H9 (cell line): Measurements from ENCODE around the gene CEP89. TPM values are rescaled to one million over a fixed set of nuclear protein-coding genes. Genes with fewer than 3 reads are reported as not detected.
A peak's percentile ranks its signal among the peaks of the same experiment; 100 is the strongest.

ENCODE experiments used
- DNase-seq: peaks from one replicate; pipeline ENCODE4 v3.0.0-alpha.2; 2017
- H2AFZ ChIP-seq: one replicate; pipeline ENCODE4 v1.6.1; 2013; ENCODE audit warnings: mild to moderate bottlenecking, low read length, control low read depth, moderate library complexity
- H2AK5ac ChIP-seq: 2 replicates; pipeline ENCODE4 v1.6.1; 2013; ENCODE audit warnings: low read length, control low read depth, mixed read lengths; ENCODE audit not compliant: insufficient read length
- H2BK120ac ChIP-seq: one replicate; pipeline ENCODE4 v1.6.1; 2013; ENCODE audit warnings: low read depth, mild to moderate bottlenecking, low read length, control low read depth, inconsistent platforms; ENCODE audit not compliant: poor library complexity, severe bottlenecking
- H2BK12ac ChIP-seq: 2 replicates; pipeline ENCODE4 v1.6.1; 2013; ENCODE audit warnings: low read length, control low read depth, mixed read lengths, low read depth; ENCODE audit not compliant: insufficient read length
- H2BK15ac ChIP-seq: 2 replicates; pipeline ENCODE4 v1.6.1; 2013; ENCODE audit warnings: low read depth, low read length, control low read depth
- H2BK20ac ChIP-seq: one replicate; pipeline ENCODE4 v1.6.1; 2013; ENCODE audit warnings: low read depth, mild to moderate bottlenecking, low read length, control low read depth, inconsistent platforms; ENCODE audit not compliant: poor library complexity, severe bottlenecking
- H2BK5ac ChIP-seq: 2 replicates; pipeline ENCODE4 v1.6.1; 2013; ENCODE audit warnings: low read length, control low read depth, mixed read lengths; ENCODE audit not compliant: insufficient read length
- H3K14ac ChIP-seq: 2 replicates; pipeline ENCODE4 v1.6.1; 2013; ENCODE audit warnings: low read length, control low read depth; ENCODE audit not compliant: insufficient read depth
- H3K18ac ChIP-seq: 2 replicates; pipeline ENCODE4 v1.6.1; 2013; ENCODE audit warnings: low read depth, mild to moderate bottlenecking, mixed read lengths, low read length, control low read depth; ENCODE audit not compliant: insufficient read length
- H3K23ac ChIP-seq: 2 replicates; pipeline ENCODE4 v1.6.1; 2013; ENCODE audit warnings: low read length, control low read depth, mixed read lengths, low read depth; ENCODE audit not compliant: insufficient read length
- H3K23me2 ChIP-seq: 2 replicates; pipeline ENCODE4 v1.6.1; 2013; ENCODE audit warnings: low read depth, mild to moderate bottlenecking, mixed read lengths, low read length, control low read depth; ENCODE audit not compliant: insufficient read length, poor library complexity, severe bottlenecking
- H3K27ac ChIP-seq: 2 replicates; pipeline ENCODE4 v1.5.1; 2013; ENCODE audit warnings: low read length, control low read depth, mixed read lengths, low read depth; ENCODE audit not compliant: insufficient read length
- H3K27me3 ChIP-seq: 2 replicates; pipeline ENCODE4 v1.6.1; 2013; ENCODE audit warnings: low read length, control low read depth, inconsistent platforms; ENCODE audit not compliant: insufficient read depth
- H3K4ac ChIP-seq: 2 replicates; pipeline ENCODE4 v1.6.1; 2013; ENCODE audit warnings: low read depth, mild to moderate bottlenecking, control low read depth, inconsistent platforms, low read length, moderate library complexity
- H3K4me1 ChIP-seq: 2 replicates; pipeline ENCODE4 v1.6.1; 2013; ENCODE audit warnings: low read length, control low read depth, inconsistent platforms; ENCODE audit not compliant: insufficient read depth
- H3K4me2 ChIP-seq: 2 replicates; pipeline ENCODE4 v1.6.1; 2013; ENCODE audit warnings: low read length, control low read depth, mixed read lengths; ENCODE audit not compliant: insufficient read length, insufficient read depth
- H3K56ac ChIP-seq: 2 replicates; pipeline ENCODE4 v1.6.1; 2013; ENCODE audit warnings: low read depth, mild to moderate bottlenecking, mixed read lengths, low read length, control low read depth; ENCODE audit not compliant: insufficient read length
- H3K79me1 ChIP-seq: 2 replicates; pipeline ENCODE4 v1.6.1; 2013; ENCODE audit warnings: low read depth, mild to moderate bottlenecking, moderate library complexity, low read length, control low read depth, inconsistent platforms; ENCODE audit not compliant: insufficient read depth, poor library complexity, severe bottlenecking
- H3K79me2 ChIP-seq: 2 replicates; pipeline ENCODE4 v1.6.1; 2013; ENCODE audit warnings: low read length, control low read depth, inconsistent platforms; ENCODE audit not compliant: insufficient read depth
- H3K9ac ChIP-seq: 2 replicates; pipeline ENCODE4 v1.6.1; 2013; ENCODE audit warnings: low read length, control low read depth, mixed read lengths; ENCODE audit not compliant: insufficient read length; ENCODE audit errors: extremely low read depth
- H3K9me3 ChIP-seq: one replicate; pipeline ENCODE4 v1.6.1; 2013; ENCODE audit warnings: low read depth, low read length, inconsistent platforms; ENCODE audit not compliant: control insufficient read depth
- H3T11ph ChIP-seq: one replicate; pipeline ENCODE4 v1.6.1; 2013; ENCODE audit warnings: mild to moderate bottlenecking, low read length, control low read depth, inconsistent platforms
- H4K20me1 ChIP-seq: one replicate; pipeline ENCODE4 v1.6.1; 2013; ENCODE audit not compliant: control insufficient read depth, insufficient read length, insufficient read depth
- H4K5ac ChIP-seq: 2 replicates; pipeline ENCODE4 v1.6.1; 2013; ENCODE audit warnings: low read depth, mild to moderate bottlenecking, mixed read lengths, low read length, control low read depth; ENCODE audit not compliant: insufficient read length
- H4K8ac ChIP-seq: replicated peaks from 2 replicates; pipeline ENCODE4 v1.6.1; 2013; ENCODE audit warnings: low read length, control low read depth, mixed read lengths, low read depth; ENCODE audit not compliant: insufficient read length
- H4K91ac ChIP-seq: 2 replicates; pipeline ENCODE4 v1.6.1; 2013; ENCODE audit warnings: low read depth, mild to moderate bottlenecking, moderate library complexity, mixed read lengths, low read length, control low read depth; ENCODE audit not compliant: insufficient read length
- H3K27ac Mint-ChIP-seq, 3 experiments: 2 replicates in 2 of 3; 3 replicates in 1 of 3; pipeline ENCODE4 v1.8.0; 2020 to 2021; ENCODE audit warnings: mixed read lengths in 3 of 3, mild to moderate bottlenecking in 1 of 3, moderate library complexity in 1 of 3
- H3K27me3 Mint-ChIP-seq: 2 replicates; pipeline ENCODE4 v1.8.0; 2021; ENCODE audit warnings: low read depth, mild to moderate bottlenecking, moderate library complexity, mixed read lengths
- H3K36me3 Mint-ChIP-seq, 3 experiments: 2 replicates in 2 of 3; 3 replicates in 1 of 3; pipeline ENCODE4 v1.8.0; 2020 to 2021; ENCODE audit warnings: low read depth in 3 of 3, mixed read lengths in 3 of 3; ENCODE audit not compliant: insufficient read depth in 1 of 3
- H3K4me1 Mint-ChIP-seq, 2 experiments: 2 replicates each; pipeline ENCODE4 v1.8.0; 2020; ENCODE audit warnings: mixed read lengths in 2 of 2
- H3K4me3 Mint-ChIP-seq, 2 experiments: 2 replicates in 1 of 2; 3 replicates in 1 of 2; pipeline ENCODE4 v1.8.0; 2020 to 2021; ENCODE audit warnings: mild to moderate bottlenecking in 2 of 2, mixed read lengths in 2 of 2, moderate library complexity in 1 of 2
- H3K9me3 Mint-ChIP-seq, 2 experiments: 2 replicates in 1 of 2; 3 replicates in 1 of 2; pipeline ENCODE4 v1.8.0; 2020; ENCODE audit warnings: mild to moderate bottlenecking in 2 of 2, mixed read lengths in 2 of 2, moderate library complexity in 1 of 2
- WGBS: extraction: QIAGEN DNeasy Blood & Tissue Kit; methylation state at CpG from one replicate; pipeline ENCODE4 v1.1.7; 2013; ENCODE audit warnings: missing lambda C conversion rate, low lambda C conversion rate, mixed read lengths; ENCODE audit not compliant: insufficient read length; ENCODE audit errors: extremely low coverage; 5-methylcytosine and 5-hydroxymethylcytosine counted together
- total RNA-seq: library from RNA; stranded (reverse); gene quantifications from 2 replicates; pipeline ENCODE4 v1.2.1, GENCODE V29; 2021
- TF ChIP-seq, protein P1 (sequence below): fragments of 200-600 bp; sonication (generic); conservative IDR thresholded peaks from 3 replicates; pipeline ENCODE4 v1.8.0; 2021; ENCODE audit warnings: antibody characterized with exemption, mild to moderate bottlenecking

Gene CEP89
- total RNA-seq, 1 experiment from 2014 or later: 22.1 TPM

DNA sequence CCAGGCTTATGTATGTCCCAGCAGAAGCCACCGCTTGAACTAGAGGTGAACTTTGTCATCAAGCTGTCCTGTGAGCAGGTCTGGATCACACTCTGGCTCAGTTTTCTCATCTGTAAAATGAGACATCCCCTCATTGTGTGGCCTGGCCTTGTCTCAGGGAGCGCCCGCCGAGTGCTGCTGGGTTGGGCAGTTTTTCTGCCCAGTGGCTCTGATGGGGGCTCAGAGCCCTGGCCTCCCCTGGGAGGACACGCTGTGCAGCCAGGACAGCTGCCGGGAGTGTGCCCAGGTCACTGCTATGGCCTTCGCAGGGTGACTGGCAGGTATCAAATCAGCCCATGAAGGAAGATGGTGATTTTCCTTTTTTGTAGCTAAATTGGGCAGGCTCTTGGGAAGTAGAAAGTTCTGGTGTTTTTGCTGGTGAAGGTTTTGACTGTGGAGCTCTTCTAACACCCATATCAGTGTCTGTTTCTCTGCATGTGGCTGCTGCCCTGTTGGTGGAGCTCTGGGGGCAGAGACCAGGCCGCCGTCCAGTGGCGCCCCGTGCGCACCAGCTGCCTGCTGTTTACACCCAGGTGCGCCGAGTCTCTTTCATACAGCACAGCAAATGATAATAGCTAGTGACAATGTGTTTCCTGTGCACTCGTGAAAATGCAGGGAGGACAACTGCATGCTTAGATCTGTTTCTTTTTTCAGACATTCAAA lies 143.0 kb downstream of the CEP89 start:
- Histone ChIP-seq H3K23me2 (no peaks in the 10 kb centered on the region), H3K56ac (no peak overlapping the region), H3K23ac (no peak overlapping the region), H3K4me1 (no peaks in the 10 kb centered on the region; the same call in 1 of the 2 replicates), H3T11ph (no peak overlapping the region), H3K9me3 (no peaks in the 10 kb centered on the region), H3K4ac (no peak overlapping the region), H2BK120ac (no peak overlapping the region), H4K91ac (no peak overlapping the region), H4K5ac (no peak overlapping the region), H3K14ac (no peak overlapping the region), H3K79me2 (no peaks in the 10 kb centered on the region), H3K27ac (no peak overlapping the region), H3K27me3 (no peaks in the 10 kb centered on the region), H2BK12ac (no peak overlapping the region), H2BK20ac (no peak overlapping the region), H4K20me1 (no peaks in the 10 kb centered on the region), H3K79me1 (no peaks in the 10 kb centered on the region), H3K18ac (no peak overlapping the region), H2BK5ac (no peak overlapping the region), H4K8ac (no peak overlapping the region), H3K9ac (no peak overlapping the region), H2AK5ac (no peak overlapping the region), H2AFZ (no peak overlapping the region), H2BK15ac (no peak overlapping the region), H3K4me2 (no peak overlapping the region)
- H3K9me3 Mint-ChIP-seq: no peaks in the 10 kb centered on the region
- peak overlapping the region; percentile 64 to 92 (median 87); a peak in 4 of 7 replicates for H3K27ac Mint-ChIP-seq
- no CpG with 5 or more reads among the region's 15 CpGs for WGBS
- no peak overlapping the region for H3K4me3 Mint-ChIP-seq
- H3K36me3 Mint-ChIP-seq: no peaks in the 10 kb centered on the region
- H3K27me3 Mint-ChIP-seq: peaks cover 6% of the 10 kb centered on the region
- TF ChIP-seq, protein P1, sequence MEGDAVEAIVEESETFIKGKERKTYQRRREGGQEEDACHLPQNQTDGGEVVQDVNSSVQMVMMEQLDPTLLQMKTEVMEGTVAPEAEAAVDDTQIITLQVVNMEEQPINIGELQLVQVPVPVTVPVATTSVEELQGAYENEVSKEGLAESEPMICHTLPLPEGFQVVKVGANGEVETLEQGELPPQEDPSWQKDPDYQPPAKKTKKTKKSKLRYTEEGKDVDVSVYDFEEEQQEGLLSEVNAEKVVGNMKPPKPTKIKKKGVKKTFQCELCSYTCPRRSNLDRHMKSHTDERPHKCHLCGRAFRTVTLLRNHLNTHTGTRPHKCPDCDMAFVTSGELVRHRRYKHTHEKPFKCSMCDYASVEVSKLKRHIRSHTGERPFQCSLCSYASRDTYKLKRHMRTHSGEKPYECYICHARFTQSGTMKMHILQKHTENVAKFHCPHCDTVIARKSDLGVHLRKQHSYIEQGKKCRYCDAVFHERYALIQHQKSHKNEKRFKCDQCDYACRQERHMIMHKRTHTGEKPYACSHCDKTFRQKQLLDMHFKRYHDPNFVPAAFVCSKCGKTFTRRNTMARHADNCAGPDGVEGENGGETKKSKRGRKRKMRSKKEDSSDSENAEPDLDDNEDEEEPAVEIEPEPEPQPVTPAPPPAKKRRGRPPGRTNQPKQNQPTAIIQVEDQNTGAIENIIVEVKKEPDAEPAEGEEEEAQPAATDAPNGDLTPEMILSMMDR: no peak
- H3K4me1 Mint-ChIP-seq: peaks cover 29 to 34% of the 10 kb centered on the region in 2 experiments
- DNase-seq: no peak
